NCI-H446 (cell line): ENCODE results near the gene AZU1.
"Not testable (repeated sequence)": the region's sequence is repeated elsewhere in the genome, so short reads cannot be mapped to it uniquely, and the experiment has no call there.

Experiments
- DNase-seq, 2 experiments: peaks; one replicate each; lab custom pipeline; 2025; lab: John Stamatoyannopoulos, UW

The AZU1 gene

DNA sequence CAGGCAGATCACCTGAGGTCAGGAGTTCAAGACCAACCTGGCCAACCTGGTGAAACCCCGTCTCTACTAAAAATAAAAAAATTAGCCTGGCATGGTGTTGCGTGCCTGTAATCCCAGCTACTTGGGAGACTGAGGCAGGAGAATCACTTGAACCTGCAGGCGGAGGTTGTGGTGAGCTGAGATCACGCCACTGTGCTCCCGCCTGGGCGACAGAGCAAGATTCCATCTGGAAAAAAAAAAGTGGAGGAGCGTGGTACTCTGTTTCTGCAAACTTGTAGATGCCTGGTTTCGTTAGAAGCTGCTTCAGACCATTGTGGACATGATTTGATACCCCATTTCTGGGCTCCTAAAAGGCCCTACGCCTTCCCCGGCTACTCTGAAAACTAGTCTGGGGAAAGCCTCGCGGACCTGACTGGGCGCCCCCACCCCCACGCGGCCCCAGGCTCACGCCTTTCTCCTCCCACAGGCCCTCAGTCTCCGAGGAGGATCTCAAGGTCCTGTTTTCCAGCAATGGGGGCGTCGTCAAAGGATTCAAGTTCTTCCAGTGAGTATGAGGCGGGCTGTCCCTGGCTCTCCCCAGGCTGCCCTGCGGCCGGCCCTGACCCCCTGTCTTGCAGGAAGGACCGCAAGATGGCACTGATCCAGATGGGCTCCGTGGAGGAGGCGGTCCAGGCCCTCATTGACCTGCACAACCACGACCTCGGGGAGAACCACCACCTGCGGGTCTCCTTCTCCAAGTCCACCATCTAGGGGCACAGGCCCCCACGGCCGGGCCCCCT lies 17.4 kb upstream of the AZU1 start:
- DNase-seq, result no peak

- DNase-seq, result no peak
Measured at GRCh38 chr19:810883-811489, 16.7 kb upstream of the AZU1 start.

- no peak for DNase-seq
Measured at GRCh38 chr19:811506-812048, 16.1 kb upstream of the AZU1 start.

GRCh38 chr19:812049-812746 lies 15.4 kb upstream of the AZU1 start:
- no peak for DNase-seq

DNA sequence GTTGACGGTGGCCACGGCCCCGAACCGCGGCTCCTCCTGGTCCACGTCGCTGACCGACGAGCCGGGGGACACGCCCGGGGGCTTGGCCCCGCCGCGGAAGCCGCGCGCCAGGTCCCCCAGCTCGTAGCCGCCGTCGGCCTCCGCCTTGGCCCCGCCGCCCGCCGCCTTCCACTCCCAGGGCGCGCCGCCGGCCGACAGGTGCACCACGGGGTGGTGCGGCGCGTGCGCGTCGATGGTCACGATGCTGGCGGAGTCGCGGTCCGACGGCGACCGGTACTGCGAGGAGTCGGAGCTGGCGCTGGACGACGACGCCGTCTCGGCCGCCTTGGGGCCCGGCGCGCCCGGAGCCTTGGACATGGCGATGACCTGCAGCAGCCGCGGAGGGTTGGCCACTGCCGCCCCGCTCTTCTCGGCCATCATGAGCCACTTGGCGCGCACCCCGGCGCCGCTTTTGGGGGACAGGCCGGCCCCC lies 14.9 kb upstream of the AZU1 start:
- DNase-seq, result no peak

DNA sequence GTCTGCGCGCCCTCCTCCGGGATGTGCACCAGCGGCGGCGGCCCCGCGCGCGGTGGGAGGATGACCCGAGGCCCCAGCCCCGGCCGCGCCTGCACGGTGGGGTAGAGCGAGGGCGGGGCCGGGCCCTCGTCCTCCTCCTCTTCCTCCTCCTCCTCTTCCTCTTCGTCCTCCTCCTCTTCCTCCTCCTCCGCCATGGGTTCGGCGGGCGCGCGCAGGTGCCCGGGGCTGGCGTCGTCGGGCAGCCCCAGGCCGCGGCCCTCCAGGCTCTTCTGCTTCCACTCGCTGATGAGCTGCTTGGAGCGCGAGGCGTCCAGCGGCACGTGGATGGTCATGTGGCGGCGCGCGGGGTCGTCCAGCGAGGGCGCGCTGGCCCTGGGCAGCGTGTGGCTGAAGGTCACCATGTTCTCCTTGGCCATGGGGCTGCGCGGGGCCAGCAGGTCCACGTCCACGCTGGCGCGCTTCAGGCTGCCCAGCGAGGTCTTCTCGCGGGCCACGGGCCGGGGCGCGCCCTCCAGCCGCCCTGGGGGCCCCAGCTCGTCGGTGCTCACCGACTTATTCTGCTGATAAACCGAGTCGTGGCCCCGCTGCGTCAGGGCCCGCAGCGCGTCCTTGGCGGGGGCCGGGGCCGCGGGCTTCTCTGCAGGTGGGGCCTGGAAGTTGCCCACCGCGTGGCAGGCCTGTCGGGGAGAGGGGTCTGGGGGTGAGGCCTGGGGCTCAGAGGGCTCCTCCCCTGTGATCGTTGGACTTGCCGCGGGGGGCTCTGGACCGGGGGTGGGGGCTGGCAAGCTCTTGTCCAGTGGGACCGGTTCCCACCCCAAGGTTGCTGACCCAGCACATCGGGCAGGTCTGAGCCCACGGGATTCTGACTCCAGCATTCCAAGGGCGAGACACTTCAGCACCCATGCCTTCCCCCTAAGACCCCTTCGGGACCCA lies 14.2 kb upstream of the AZU1 start:
- no peak for DNase-seq

DNA sequence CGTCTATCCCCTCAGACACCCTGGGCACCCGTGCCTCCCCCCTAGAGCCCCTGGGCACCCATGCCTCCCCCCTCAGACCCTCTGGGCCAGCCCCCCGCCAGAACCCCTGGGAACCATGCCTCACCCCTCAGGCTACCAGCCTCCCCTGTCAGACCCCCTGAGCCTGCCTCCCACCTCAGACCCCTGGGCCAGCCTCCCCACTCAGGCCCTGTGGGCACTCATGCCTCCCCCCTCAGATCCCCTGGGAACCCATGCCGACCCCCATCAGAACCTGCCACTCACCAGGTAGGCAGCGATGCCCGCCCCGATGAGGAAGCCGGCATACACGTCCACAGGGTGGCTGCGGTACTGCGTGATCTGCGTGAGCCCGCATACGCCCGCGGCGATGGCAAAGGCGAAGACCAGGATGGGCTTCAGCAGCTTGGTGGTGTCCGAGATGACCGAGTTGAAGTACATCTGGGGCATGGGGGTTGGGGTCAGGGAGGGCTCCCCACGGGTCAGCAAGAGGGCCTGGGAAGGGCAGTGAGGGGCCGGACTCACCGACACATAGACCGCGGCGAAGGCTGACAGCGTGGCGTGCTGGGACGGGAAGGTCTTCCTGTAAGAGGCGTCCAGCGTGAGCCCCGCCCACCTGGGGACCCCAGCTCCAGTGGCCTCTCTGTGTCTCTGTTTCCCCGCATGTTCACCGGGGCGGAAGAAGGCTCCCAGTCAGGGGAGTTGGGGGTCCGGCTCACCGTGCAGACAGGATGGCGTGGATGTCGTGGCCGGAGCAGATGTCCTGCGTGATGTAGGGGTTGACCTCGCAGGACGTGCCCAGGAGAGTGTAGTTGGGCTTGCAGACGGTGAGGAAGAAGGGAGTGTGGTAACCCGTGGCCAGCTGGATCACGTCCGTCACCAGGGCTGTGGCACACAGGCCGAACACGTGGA lies 13.2 kb upstream of the AZU1 start:
- no peak for DNase-seq

DNA sequence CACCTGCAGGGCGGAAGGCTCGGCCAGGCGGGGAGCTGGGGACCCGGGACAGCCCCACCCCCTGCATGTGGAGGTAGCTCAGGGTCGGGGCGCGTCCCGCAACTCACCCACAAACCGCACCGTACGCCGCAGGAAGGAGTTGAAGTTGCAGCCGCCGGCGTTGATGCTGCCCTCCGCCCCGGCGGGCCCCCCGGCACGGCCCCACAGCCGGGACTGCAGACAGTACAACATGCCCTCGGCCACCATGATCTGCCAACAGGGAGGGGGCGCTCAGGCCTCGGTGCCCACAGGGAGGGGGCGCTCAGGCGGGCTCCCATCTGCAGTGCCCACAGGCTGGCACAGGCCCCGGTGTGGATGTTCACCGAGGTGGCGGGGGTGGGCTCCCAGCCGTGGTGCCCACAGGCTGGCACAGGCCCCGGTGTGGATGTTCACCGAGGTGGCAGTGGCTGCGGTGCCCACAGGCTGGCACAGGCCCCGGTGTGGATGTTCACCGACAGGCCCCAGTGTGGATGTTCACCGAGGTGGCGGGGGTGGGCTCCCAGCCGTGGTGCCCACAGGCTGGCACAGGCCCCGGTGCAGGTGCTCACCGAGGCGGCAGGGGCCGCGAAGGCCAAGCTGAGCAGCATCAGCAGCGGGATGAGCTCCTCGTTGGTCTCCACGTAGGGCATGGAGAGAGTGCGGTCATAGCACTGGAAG lies 12.4 kb upstream of the AZU1 start:
- DNase-seq, result no peak

GRCh38 chr19:815775-816499 lies 11.7 kb upstream of the AZU1 start:
- no peak for DNase-seq

GRCh38 chr19:816500-816857 lies 11.2 kb upstream of the AZU1 start:
- no peak for DNase-seq

- DNase-seq, result not testable (repeated sequence)
Measured at GRCh38 chr19:820212-820611, 7.4 kb upstream of the AZU1 start.

DNA sequence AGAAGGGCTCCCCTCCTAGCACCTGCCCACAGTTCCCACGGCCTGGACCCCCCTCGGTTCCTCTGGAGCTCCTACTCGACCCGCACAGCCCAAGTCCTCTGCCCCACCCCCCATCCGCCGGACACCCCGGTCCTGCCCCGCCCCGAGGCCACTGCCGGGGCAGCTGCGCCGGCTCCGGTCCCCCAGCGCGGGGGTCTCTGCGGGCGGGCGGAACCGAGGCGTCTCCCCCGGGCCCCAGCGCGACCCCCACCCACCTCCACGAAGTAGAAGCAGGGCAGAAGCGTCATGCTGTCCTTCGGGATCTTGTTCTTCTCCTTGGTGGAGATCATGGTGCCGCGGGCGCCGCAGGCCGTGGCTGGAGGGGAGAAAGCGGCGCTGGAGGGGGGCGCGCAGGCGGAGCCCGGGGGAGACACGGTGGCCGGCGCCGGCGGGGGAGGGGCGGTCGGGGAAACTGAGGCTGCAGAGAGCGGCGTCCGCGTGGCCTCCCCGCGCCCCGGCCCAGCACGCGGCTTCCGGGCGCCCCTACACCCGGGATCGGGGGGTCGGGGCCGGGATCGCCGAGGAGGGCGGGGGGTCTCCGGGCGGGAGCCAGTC lies 6.3 kb upstream of the AZU1 start:
- no peak for DNase-seq

DNA sequence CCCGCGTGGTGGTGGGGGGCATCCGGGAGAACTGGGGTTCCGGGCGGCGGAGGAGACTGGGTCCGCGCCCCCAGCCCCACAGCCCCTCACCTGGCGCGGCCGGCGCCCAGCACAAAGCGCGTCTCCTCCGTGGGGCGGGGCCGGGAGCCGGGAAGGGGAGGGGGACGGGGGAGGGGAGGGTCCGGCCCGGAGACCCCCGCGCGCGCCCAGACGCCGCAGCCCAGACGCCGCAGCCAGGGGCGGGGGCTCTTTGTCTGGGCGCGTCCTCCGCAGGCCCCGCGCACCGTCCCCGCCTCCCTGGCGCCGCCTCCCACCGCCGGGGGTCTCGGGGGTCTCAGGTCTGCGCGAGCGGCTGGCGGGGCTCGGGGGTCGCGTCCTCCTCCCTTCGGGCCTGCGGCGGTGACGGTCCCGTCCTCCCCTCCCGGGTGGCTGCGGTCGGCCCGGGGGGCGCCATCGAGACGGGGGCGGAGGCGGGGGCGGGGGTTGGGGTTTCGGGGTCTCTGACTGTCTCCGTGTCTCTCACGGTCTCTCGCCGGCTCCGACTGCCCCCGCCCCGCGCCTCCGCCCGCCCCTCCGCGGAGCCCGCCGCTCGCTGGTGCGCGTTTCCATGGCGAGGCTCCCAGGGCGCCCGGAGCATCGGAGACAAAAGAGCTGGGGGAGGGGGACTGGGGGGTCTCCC lies 5.7 kb upstream of the AZU1 start, which contains the start of gene PLPPR3:
TSS of gene PLPPR3 (minus strand) at position 131 of the 679 bp plus-strand sequence. CDS start 396 bp downstream, outside the sequence.
- no peak for DNase-seq

GRCh38 chr19:823565-824121 lies 4.0 kb upstream of the AZU1 start:
- no peak for DNase-seq

GRCh38 chr19:824885-825284 lies 2.8 kb upstream of the AZU1 start:
- DNase-seq, result no peak

DNA sequence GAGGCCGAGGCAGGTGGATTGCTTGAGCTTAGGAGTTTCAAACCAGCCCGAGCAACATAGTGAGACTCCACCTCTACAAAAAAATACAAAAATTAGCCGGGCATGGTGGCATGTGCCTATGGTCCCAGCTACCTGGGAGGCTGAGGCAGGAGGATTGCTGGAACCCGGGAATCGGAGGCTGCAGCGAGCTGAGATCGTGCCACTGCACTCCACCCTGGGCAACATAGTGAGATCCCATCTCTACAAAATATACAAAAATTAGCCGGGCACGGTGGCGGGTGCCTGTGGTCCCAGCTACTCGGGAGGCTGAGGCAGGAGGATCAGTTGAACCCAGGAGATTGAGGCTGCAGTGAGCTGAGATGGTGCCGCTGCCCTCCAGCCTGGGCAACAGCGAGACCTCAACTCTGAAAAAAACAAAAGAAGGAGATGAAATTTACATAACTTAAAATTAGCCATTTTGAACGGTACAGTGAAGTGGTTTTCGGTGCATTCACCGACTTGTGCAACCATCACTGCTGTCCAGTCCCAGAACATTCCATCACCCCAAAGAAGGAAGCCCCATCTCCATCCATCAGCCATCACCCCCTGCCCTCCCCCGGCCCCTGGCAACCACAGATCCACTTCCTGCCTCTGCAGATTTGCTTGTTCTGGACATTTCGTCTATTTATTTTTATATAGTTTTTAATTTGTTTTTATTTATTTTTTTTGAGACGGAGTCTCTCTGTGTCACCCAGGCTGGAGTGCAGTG lies 1.6 kb upstream of the AZU1 start:
- DNase-seq, result no peak

- no peak for DNase-seq
Measured at GRCh38 chr19:827314-827709, 325 bp upstream of the AZU1 start.
